PFSK-1 (cell line): Measurements from ENCODE around the gene SLC25A38.

Source experiments
- FOXP2 ChIP-seq: optimal IDR thresholded peaks from 2 replicates; pipeline ENCODE3; 2011; ENCODE audit warnings: borderline replicate concordance, control low read depth, inconsistent platforms; ENCODE audit not compliant: insufficient read depth; ENCODE audit errors: extremely low read length, extremely low read depth
- POLR2AphosphoS5 ChIP-seq: IDR thresholded peaks from 2 replicates; pipeline ENCODE4 v1.6.1; 2012; ENCODE audit warnings: low read depth, mild to moderate bottlenecking, control low read depth, low read length, moderate library complexity
- SIN3A ChIP-seq: IDR thresholded peaks from 2 replicates; pipeline ENCODE4 v1.6.1; 2012; ENCODE audit warnings: mild to moderate bottlenecking, low read length, moderate library complexity, borderline replicate concordance; ENCODE audit not compliant: insufficient read depth
- TAF1 ChIP-seq: IDR thresholded peaks from 2 replicates; pipeline ENCODE4 v1.6.1; 2012; ENCODE audit warnings: low read length, control low read depth, borderline replicate concordance; ENCODE audit not compliant: insufficient read depth
- TF ChIP-seq, protein P1 (sequence below), 2 experiments: IDR thresholded peaks; 2 replicates each; pipeline versions ENCODE4 v1.6.1 to v1.8.0; 2011 to 2012; ENCODE audit warnings: low read depth in 2 of 2, low read length in 2 of 2, control low read depth in 1 of 2, inconsistent platforms in 1 of 2, mild to moderate bottlenecking in 1 of 2, moderate library complexity in 1 of 2; ENCODE audit not compliant: insufficient read depth in 1 of 2

SLC25A38 gene

GRCh38 chr3:39362192-39362591 lies 21.0 kb upstream of the SLC25A38 start:
- TF ChIP-seq FOXP2 (no peak), TAF1 (no peak), POLR2AphosphoS5 (no peak), SIN3A (no peak)
- TF ChIP-seq, protein P1, sequence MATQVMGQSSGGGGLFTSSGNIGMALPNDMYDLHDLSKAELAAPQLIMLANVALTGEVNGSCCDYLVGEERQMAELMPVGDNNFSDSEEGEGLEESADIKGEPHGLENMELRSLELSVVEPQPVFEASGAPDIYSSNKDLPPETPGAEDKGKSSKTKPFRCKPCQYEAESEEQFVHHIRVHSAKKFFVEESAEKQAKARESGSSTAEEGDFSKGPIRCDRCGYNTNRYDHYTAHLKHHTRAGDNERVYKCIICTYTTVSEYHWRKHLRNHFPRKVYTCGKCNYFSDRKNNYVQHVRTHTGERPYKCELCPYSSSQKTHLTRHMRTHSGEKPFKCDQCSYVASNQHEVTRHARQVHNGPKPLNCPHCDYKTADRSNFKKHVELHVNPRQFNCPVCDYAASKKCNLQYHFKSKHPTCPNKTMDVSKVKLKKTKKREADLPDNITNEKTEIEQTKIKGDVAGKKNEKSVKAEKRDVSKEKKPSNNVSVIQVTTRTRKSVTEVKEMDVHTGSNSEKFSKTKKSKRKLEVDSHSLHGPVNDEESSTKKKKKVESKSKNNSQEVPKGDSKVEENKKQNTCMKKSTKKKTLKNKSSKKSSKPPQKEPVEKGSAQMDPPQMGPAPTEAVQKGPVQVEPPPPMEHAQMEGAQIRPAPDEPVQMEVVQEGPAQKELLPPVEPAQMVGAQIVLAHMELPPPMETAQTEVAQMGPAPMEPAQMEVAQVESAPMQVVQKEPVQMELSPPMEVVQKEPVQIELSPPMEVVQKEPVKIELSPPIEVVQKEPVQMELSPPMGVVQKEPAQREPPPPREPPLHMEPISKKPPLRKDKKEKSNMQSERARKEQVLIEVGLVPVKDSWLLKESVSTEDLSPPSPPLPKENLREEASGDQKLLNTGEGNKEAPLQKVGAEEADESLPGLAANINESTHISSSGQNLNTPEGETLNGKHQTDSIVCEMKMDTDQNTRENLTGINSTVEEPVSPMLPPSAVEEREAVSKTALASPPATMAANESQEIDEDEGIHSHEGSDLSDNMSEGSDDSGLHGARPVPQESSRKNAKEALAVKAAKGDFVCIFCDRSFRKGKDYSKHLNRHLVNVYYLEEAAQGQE (IDR thresholded peaks at IDR 0.05; ENCODE audit: insufficient read depth in 1 of 2, low read depth in 2 of 2, low read length in 2 of 2), result no peak

DNA sequence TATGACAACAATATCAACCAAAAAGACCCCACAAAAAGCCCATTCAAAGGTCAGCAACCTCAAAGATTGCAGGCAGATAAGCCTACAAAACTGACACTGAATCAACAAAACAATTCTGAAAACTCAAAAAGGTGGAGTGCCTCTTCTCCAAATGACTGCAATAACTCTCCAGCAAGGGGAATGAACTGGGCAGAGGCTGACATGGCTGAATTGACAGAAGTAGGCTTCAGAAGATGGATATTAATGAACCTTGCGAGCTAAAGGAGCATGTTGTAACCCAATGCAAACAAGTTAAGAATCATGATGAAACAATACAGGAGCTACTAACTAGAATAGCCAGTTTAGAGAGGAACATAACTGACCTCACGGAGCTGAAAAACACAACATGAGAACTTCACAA lies 20.4 kb upstream of the SLC25A38 start:
- TF ChIP-seq, protein P1 (IDR thresholded peaks at IDR 0.05; ENCODE audit: insufficient read depth in 1 of 2, low read depth in 2 of 2, low read length in 2 of 2), result no peak
- no peak for TF ChIP-seq TAF1
- TF ChIP-seq SIN3A, result no peak

- TF ChIP-seq FOXP2, result no peak
- TF ChIP-seq SIN3A, result no peak
- TF ChIP-seq, protein P1 (IDR thresholded peaks at IDR 0.05; ENCODE audit: insufficient read depth in 1 of 2, low read depth in 2 of 2, low read length in 2 of 2), result no peak
- TF ChIP-seq TAF1, result no peak
- no peak for TF ChIP-seq POLR2AphosphoS5
Measured at GRCh38 chr3:39372833-39373232, 10.3 kb upstream of the SLC25A38 start.

GRCh38 chr3:39376959-39377634 lies 6.1 kb upstream of the SLC25A38 start:
- no peak for TF ChIP-seq POLR2AphosphoS5
- TF ChIP-seq SIN3A, result no peak
- no peak for TF ChIP-seq TAF1
- no peak for TF ChIP-seq FOXP2
- TF ChIP-seq, protein P1 (IDR thresholded peaks at IDR 0.05; ENCODE audit: insufficient read depth in 1 of 2, low read depth in 2 of 2, low read length in 2 of 2), result no peak

- TF ChIP-seq TAF1 (no peak), FOXP2 (no peak), POLR2AphosphoS5 (no peak), SIN3A (no peak)
- TF ChIP-seq, protein P1 (IDR thresholded peaks at IDR 0.05; ENCODE audit: insufficient read depth in 1 of 2, low read depth in 2 of 2, low read length in 2 of 2), result no peak
Measured at GRCh38 chr3:39378088-39378487, 5.1 kb upstream of the SLC25A38 start.
